GM12878 (cell line): ENCODE data around the gene GHITM.
"Not testable (repeated sequence)": the region's sequence is repeated elsewhere in the genome, so short reads cannot be mapped to it uniquely, and the experiment has no call there.

Experiments used
- BACH1 ChIP-seq: fragments of 450-650 bp; IDR thresholded peaks from 2 replicates; pipeline ENCODE4 v1.6.1; 2017; ENCODE audit warnings: mild to moderate bottlenecking, borderline replicate concordance
- FOXM1 ChIP-seq: IDR thresholded peaks from 2 replicates; pipeline ENCODE4 v1.6.1; 2012; ENCODE audit warnings: low read depth, mild to moderate bottlenecking, inconsistent platforms, low read length, moderate library complexity
- GABPA ChIP-seq: IDR thresholded peaks from 2 replicates; pipeline ENCODE4 v1.6.1; 2014; ENCODE audit warnings: antibody characterized with exemption, low read depth, mild to moderate bottlenecking, inconsistent platforms
- HDAC2 ChIP-seq: fragments of 200-600 bp; sonication (generic); IDR thresholded peaks from 2 replicates; pipeline ENCODE4 v1.6.1; 2017
- IKZF1 ChIP-seq: fragments of 450-650 bp; conservative IDR thresholded peaks from 2 replicates; pipeline ENCODE4 v1.6.1; 2017; ENCODE audit warnings: antibody characterized with exemption, mild to moderate bottlenecking
- SIX5 ChIP-seq: IDR thresholded peaks from 2 replicates; pipeline ENCODE4 v1.6.1; 2011; ENCODE audit warnings: mild to moderate bottlenecking, low read depth, low read length, moderate library complexity; ENCODE audit not compliant: severe bottlenecking
- TAF1 ChIP-seq: IDR thresholded peaks from 2 replicates; pipeline ENCODE4 v1.6.1; 2011; ENCODE audit warnings: mild to moderate bottlenecking, low read depth, low read length, borderline replicate concordance
- ZZZ3 ChIP-seq: IDR thresholded peaks from 2 replicates; pipeline ENCODE4 v1.6.1; 2011; ENCODE audit warnings: low read depth; ENCODE audit not compliant: control insufficient read depth, insufficient read length
- TF ChIP-seq, protein P1 (sequence below): IDR thresholded peaks from 2 replicates; pipeline ENCODE4 v1.6.1; 2011; ENCODE audit warnings: borderline replicate concordance, low read depth, mild to moderate bottlenecking, moderate library complexity, mixed read lengths, low read length; ENCODE audit not compliant: insufficient read depth; ENCODE audit errors: extremely low read length
- TF ChIP-seq, protein P2 (sequence below): IDR thresholded peaks from 2 replicates; pipeline ENCODE4 v1.6.1; 2011; ENCODE audit warnings: borderline replicate concordance, low read depth, mild to moderate bottlenecking, moderate library complexity, low read length; ENCODE audit not compliant: insufficient read depth, poor library complexity, severe bottlenecking
- TF ChIP-seq, protein P3 (sequence below), 3 experiments: IDR thresholded peaks in 2 of 3; conservative IDR thresholded peaks in 1 of 3; 2 replicates each; pipeline ENCODE4 v1.5.1; 2011; ENCODE audit warnings: low read depth in 3 of 3, low read length in 3 of 3, mild to moderate bottlenecking in 3 of 3, control low read depth in 2 of 3, moderate library complexity in 2 of 3, inconsistent platforms in 1 of 3, mixed read lengths in 1 of 3; ENCODE audit not compliant: control insufficient read depth in 2 of 3, insufficient read depth in 1 of 3; ENCODE audit errors: extremely low read depth in 1 of 3
- TF ChIP-seq, protein P4 (sequence below): fragments of 450-650 bp; IDR thresholded peaks from 2 replicates; pipeline ENCODE4 v1.6.1; 2017; ENCODE audit warnings: borderline replicate concordance
- TF ChIP-seq, protein P5 (sequence below): fragments of 450-650 bp; IDR thresholded peaks from 2 replicates; pipeline ENCODE4 v1.6.1; 2017; ENCODE audit warnings: mild to moderate bottlenecking, moderate library complexity

DNA sequence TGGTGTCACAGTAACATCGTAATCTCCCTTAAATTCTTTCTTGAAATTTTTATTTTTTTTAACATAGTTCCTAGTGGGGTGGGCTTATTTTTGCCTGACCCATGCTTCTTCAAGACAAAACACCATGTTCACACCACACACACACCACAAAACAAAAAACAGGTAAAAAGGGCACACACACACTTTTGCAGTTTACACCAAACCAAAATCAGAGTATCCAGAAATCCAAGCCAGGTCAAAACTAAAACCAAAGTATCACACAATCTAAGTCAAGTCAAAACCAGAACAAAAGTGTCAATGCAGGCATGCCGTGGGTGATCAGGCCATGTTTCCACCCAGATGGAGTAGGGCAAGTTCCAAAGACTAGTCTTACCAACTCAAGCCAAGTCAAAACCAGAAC lies 31.9 kb downstream of the GHITM start:
- TF ChIP-seq, protein P1, sequence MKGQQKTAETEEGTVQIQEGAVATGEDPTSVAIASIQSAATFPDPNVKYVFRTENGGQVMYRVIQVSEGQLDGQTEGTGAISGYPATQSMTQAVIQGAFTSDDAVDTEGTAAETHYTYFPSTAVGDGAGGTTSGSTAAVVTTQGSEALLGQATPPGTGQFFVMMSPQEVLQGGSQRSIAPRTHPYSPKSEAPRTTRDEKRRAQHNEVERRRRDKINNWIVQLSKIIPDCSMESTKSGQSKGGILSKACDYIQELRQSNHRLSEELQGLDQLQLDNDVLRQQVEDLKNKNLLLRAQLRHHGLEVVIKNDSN: not testable (repeated sequence)
- TF ChIP-seq, protein P2, sequence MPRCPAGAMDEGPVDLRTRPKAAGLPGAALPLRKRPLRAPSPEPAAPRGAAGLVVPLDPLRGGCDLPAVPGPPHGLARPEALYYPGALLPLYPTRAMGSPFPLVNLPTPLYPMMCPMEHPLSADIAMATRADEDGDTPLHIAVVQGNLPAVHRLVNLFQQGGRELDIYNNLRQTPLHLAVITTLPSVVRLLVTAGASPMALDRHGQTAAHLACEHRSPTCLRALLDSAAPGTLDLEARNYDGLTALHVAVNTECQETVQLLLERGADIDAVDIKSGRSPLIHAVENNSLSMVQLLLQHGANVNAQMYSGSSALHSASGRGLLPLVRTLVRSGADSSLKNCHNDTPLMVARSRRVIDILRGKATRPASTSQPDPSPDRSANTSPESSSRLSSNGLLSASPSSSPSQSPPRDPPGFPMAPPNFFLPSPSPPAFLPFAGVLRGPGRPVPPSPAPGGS: not testable (repeated sequence)
- TF ChIP-seq FOXM1, HDAC2, GABPA, ZZZ3, BACH1, TAF1, SIX5, IKZF1: not testable (repeated sequence)
- TF ChIP-seq, protein P3, sequence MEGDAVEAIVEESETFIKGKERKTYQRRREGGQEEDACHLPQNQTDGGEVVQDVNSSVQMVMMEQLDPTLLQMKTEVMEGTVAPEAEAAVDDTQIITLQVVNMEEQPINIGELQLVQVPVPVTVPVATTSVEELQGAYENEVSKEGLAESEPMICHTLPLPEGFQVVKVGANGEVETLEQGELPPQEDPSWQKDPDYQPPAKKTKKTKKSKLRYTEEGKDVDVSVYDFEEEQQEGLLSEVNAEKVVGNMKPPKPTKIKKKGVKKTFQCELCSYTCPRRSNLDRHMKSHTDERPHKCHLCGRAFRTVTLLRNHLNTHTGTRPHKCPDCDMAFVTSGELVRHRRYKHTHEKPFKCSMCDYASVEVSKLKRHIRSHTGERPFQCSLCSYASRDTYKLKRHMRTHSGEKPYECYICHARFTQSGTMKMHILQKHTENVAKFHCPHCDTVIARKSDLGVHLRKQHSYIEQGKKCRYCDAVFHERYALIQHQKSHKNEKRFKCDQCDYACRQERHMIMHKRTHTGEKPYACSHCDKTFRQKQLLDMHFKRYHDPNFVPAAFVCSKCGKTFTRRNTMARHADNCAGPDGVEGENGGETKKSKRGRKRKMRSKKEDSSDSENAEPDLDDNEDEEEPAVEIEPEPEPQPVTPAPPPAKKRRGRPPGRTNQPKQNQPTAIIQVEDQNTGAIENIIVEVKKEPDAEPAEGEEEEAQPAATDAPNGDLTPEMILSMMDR (IDR thresholded peaks at IDR 0.05 in 2 of 3, conservative IDR thresholded peaks at IDR 0.05 in 1 of 3; ENCODE audit: control insufficient read depth in 2 of 3, extremely low read depth in 1 of 3, insufficient read depth in 1 of 3, low read depth in 3 of 3, low read length in 3 of 3): not testable (repeated sequence)
- TF ChIP-seq, protein P4, sequence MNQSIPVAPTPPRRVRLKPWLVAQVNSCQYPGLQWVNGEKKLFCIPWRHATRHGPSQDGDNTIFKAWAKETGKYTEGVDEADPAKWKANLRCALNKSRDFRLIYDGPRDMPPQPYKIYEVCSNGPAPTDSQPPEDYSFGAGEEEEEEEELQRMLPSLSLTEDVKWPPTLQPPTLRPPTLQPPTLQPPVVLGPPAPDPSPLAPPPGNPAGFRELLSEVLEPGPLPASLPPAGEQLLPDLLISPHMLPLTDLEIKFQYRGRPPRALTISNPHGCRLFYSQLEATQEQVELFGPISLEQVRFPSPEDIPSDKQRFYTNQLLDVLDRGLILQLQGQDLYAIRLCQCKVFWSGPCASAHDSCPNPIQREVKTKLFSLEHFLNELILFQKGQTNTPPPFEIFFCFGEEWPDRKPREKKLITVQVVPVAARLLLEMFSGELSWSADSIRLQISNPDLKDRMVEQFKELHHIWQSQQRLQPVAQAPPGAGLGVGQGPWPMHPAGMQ: not testable (repeated sequence)
- TF ChIP-seq, protein P5, sequence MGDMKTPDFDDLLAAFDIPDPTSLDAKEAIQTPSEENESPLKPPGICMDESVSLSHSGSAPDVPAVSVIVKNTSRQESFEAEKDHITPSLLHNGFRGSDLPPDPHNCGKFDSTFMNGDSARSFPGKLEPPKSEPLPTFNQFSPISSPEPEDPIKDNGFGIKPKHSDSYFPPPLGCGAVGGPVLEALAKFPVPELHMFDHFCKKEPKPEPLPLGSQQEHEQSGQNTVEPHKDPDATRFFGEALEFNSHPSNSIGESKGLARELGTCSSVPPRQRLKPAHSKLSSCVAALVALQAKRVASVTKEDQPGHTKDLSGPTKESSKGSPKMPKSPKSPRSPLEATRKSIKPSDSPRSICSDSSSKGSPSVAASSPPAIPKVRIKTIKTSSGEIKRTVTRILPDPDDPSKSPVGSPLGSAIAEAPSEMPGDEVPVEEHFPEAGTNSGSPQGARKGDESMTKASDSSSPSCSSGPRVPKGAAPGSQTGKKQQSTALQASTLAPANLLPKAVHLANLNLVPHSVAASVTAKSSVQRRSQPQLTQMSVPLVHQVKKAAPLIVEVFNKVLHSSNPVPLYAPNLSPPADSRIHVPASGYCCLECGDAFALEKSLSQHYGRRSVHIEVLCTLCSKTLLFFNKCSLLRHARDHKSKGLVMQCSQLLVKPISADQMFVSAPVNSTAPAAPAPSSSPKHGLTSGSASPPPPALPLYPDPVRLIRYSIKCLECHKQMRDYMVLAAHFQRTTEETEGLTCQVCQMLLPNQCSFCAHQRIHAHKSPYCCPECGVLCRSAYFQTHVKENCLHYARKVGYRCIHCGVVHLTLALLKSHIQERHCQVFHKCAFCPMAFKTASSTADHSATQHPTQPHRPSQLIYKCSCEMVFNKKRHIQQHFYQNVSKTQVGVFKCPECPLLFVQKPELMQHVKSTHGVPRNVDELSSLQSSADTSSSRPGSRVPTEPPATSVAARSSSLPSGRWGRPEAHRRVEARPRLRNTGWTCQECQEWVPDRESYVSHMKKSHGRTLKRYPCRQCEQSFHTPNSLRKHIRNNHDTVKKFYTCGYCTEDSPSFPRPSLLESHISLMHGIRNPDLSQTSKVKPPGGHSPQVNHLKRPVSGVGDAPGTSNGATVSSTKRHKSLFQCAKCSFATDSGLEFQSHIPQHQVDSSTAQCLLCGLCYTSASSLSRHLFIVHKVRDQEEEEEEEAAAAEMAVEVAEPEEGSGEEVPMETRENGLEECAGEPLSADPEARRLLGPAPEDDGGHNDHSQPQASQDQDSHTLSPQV: not testable (repeated sequence)
